Measurements from ENCODE around the gene TIMP3. TPM values are rescaled to one million over a fixed set of nuclear protein-coding genes. Genes with fewer than 3 reads are reported as not detected.

The TIMP3 gene
- total RNA-seq, 6 donors from 2014 or later, result 196 to 659 (median 531) TPM

- WGBS, 2 donors, result 84 to 85% methylated on average over 3 of the region's 3 CpGs
- Histone ChIP-seq H3K36me3 (no peaks in the 10 kb centered on the region), H3K27me3 (no peaks in the 10 kb centered on the region), H3K27ac (no peak overlapping the region), H3K9me3 (no peaks in the 10 kb centered on the region), H3K4me1 (peaks cover 0 to 8% (median 0%) of the 10 kb centered on the region in 4 donors), H3K4me3 (no peak overlapping the region)
- TF ChIP-seq CTCF (IDR thresholded peaks at IDR 0.05), result no peak
- no peak for TF ChIP-seq EP300 (IDR thresholded peaks at IDR 0.05)
- no peak for TF ChIP-seq POLR2A (IDR thresholded peaks at IDR 0.05)
- TF ChIP-seq POLR2AphosphoS5 (IDR thresholded peaks at IDR 0.05), result no peak
- DNase-seq (no peak), ATAC-seq (ENCODE audit: low FRiP score in 2 of 2) (no peak)
Measured at GRCh38 chr22:32905400-32905799, 103.9 kb downstream of the TIMP3 start.

- no peaks in the 10 kb centered on the region for H3K27me3 ChIP-seq
- ATAC-seq (ENCODE audit: low FRiP score in 2 of 2), result no peak
- H3K4me1 ChIP-seq, result peaks cover 0 to 10% (median 0%) of the 10 kb centered on the region in 4 donors
- H3K4me3 ChIP-seq, result no peak overlapping the region
- 69 to 83% methylated on average over 21 of the region's 21 CpGs for WGBS, 2 donors
- no peak overlapping the region for H3K27ac ChIP-seq
- DNase-seq, result peak in 1 of 2 donors; percentile 41
- H3K36me3 ChIP-seq, result no peaks in the 10 kb centered on the region
- H3K9me3 ChIP-seq, result no peaks in the 10 kb centered on the region
- no peak for TF ChIP-seq POLR2AphosphoS5 (IDR thresholded peaks at IDR 0.05)
- TF ChIP-seq POLR2A (IDR thresholded peaks at IDR 0.05), result no peak
- TF ChIP-seq EP300 (IDR thresholded peaks at IDR 0.05), result no peak
- no peak for TF ChIP-seq CTCF (IDR thresholded peaks at IDR 0.05)
Measured at GRCh38 chr22:32909581-32910428, 108.3 kb downstream of the TIMP3 start.

- Histone ChIP-seq H3K4me3 (no peak overlapping the region), H3K9me3 (no peaks in the 10 kb centered on the region), H3K36me3 (no peaks in the 10 kb centered on the region), H3K27me3 (no peaks in the 10 kb centered on the region), H3K4me1 (peaks cover 0 to 10% (median 0%) of the 10 kb centered on the region in 4 donors), H3K27ac (no peak overlapping the region)
- ATAC-seq (ENCODE audit: low FRiP score in 2 of 2) (no peak), DNase-seq (no peak)
- no peak for TF ChIP-seq POLR2AphosphoS5 (IDR thresholded peaks at IDR 0.05)
- no peak for TF ChIP-seq EP300 (IDR thresholded peaks at IDR 0.05)
- no peak for TF ChIP-seq POLR2A (IDR thresholded peaks at IDR 0.05)
- TF ChIP-seq CTCF (IDR thresholded peaks at IDR 0.05), result no peak
- 71 to 79% methylated on average over 6 of the region's 6 CpGs for WGBS, 2 donors
Measured at GRCh38 chr22:32910429-32910772, 108.9 kb downstream of the TIMP3 start.

GRCh38 chr22:32911503-32911902 lies 110.0 kb downstream of the TIMP3 start:
- H3K27me3 ChIP-seq, result no peaks in the 10 kb centered on the region
- TF ChIP-seq POLR2A (IDR thresholded peaks at IDR 0.05) (no peak), EP300 (IDR thresholded peaks at IDR 0.05) (no peak), POLR2AphosphoS5 (IDR thresholded peaks at IDR 0.05) (no peak), CTCF (IDR thresholded peaks at IDR 0.05) (no peak)
- no peak overlapping the region for H3K4me3 ChIP-seq
- no peaks in the 10 kb centered on the region for H3K36me3 ChIP-seq
- no peak for ATAC-seq (ENCODE audit: low FRiP score in 2 of 2)
- no peak for DNase-seq
- H3K4me1 ChIP-seq, result peaks cover 0 to 10% (median 0%) of the 10 kb centered on the region in 4 donors
- peaks cover 0 to 11% (median 4%) of the 10 kb centered on the region in 4 donors for H3K9me3 ChIP-seq
- no peak overlapping the region for H3K27ac ChIP-seq
- 65 to 69% methylated on average over 9 of the region's 9 CpGs for WGBS, 2 donors

All from upper lobe of left lung (tissue), 6 donors.